HepG2 (cell line): ENCODE results near the gene KRT40. TPM values are rescaled to one million over a fixed set of nuclear protein-coding genes. Genes with fewer than 3 reads are reported as not detected.

Experiments used
- ATAC-seq: fragments of 200-7000 bp; cut with Tn5 transposase; 3 replicates; pipeline ENCODE4 v1.9.1; 2020; ENCODE audit warnings: mild to moderate bottlenecking, moderate library complexity
- BruUV-seq: library from RNA; stranded (reverse); fragments of 400-500 nt; replicated peaks from 2 replicates; lab custom pipeline; 2021; lab: Mats Ljungman, UMichigan
- CTCF ChIA-PET: fragments of 300-600 bp; formaldehyde crosslinking; extraction: SDS; loops from one replicate; lab custom pipeline; 2021; ENCODE audit warnings: low total read pairs, inconsistent platforms, low intra/inter-chr PET ratio; lab: Yijun Ruan, JAX
- POLR2A ChIA-PET: fragments of 350-600 bp; sonication (Branson Sonifier 250); formaldehyde crosslinking; loops from one replicate; lab custom pipeline; 2020; ENCODE audit warnings: antibody characterized with exemption, inconsistent platforms; lab: Yijun Ruan, JAX
- DNase-seq: peaks from one replicate; pipeline ENCODE4 v3.0.0-alpha.2; 2015; ENCODE audit warnings: low spot score
- FAIRE-seq: peaks from 3 replicates; lab custom pipeline; 2011; peaks lifted over from hg19 to GRCh38; lab: Jason Lieb, UNC
- H2AFZ ChIP-seq: one replicate; pipeline ENCODE4 v1.6.1; 2011; ENCODE audit warnings: low read length, inconsistent platforms
- H3K27ac ChIP-seq: fragments of 300-600 bp; 3 replicates; pipeline ENCODE4 v1.8.0; 2011; ENCODE audit warnings: mixed run types, mild to moderate bottlenecking, mixed read lengths, low read length, inconsistent platforms; ENCODE audit not compliant: insufficient read depth; ENCODE audit errors: extremely low read length
- H3K27me3 ChIP-seq, 2 experiments: fragments of 200-600 bp in 1 of 2; 2 replicates in 1 of 2; 3 replicates in 1 of 2; pipeline versions ENCODE4 v1.6.0 to v1.8.0; 2011; ENCODE audit warnings: low read length in 2 of 2, mild to moderate bottlenecking in 2 of 2, moderate library complexity in 2 of 2, inconsistent platforms in 1 of 2; ENCODE audit not compliant: insufficient read depth in 2 of 2, control insufficient read depth in 1 of 2
- H3K36me3 ChIP-seq, 2 experiments: fragments of 200-600 bp in 1 of 2; replicated peaks in 1 of 2; 2 replicates in 1 of 2; 3 replicates in 1 of 2; pipeline versions ENCODE4 v1.5.1 to v1.8.0; 2011; ENCODE audit warnings: low read length in 2 of 2, inconsistent platforms in 1 of 2; ENCODE audit not compliant: insufficient read depth in 2 of 2, control insufficient read depth in 1 of 2
- H3K4me1 ChIP-seq: 2 replicates; pipeline ENCODE4 v1.5.1; 2012; ENCODE audit warnings: low read length, inconsistent platforms; ENCODE audit not compliant: insufficient read depth
- H3K4me2 ChIP-seq: 2 replicates; pipeline ENCODE4 v1.6.0; 2011; ENCODE audit warnings: low read depth, low read length, inconsistent platforms
- H3K4me3 ChIP-seq, 3 experiments: fragments of 200-600 bp in 1 of 3; sonication (generic), shearing (Covaris generic) in 1 of 3; replicated peaks in 1 of 3; 2 replicates each; pipeline ENCODE4 v1.5.1; 2011 to 2016; ENCODE audit warnings: low read length in 3 of 3, inconsistent platforms in 2 of 3, low read depth in 2 of 3, mild to moderate bottlenecking in 2 of 3, control low read depth in 1 of 3, mixed read lengths in 1 of 3; ENCODE audit not compliant: insufficient read depth in 1 of 3
- H3K79me2 ChIP-seq: one replicate; pipeline ENCODE4 v1.6.1; 2011; ENCODE audit warnings: low read length, inconsistent platforms; ENCODE audit not compliant: insufficient read depth
- H3K9ac ChIP-seq: 2 replicates; pipeline ENCODE4 v1.6.0; 2011; ENCODE audit warnings: mild to moderate bottlenecking, low read depth, low read length, inconsistent platforms; ENCODE audit not compliant: insufficient read depth
- H3K9me3 ChIP-seq: 2 replicates; pipeline ENCODE4 v1.5.1; 2012; ENCODE audit warnings: mild to moderate bottlenecking, low read length
- H4K20me1 ChIP-seq: 2 replicates; pipeline ENCODE4 v1.6.0; 2011; ENCODE audit warnings: inconsistent platforms, mild to moderate bottlenecking, low read length, moderate library complexity; ENCODE audit not compliant: insufficient read depth
- ARNT ChIP-seq: fragments of 450-650 bp; IDR thresholded peaks from 2 replicates; pipeline ENCODE4 v1.6.1; 2017
- CHD2 ChIP-seq: IDR thresholded peaks from 2 replicates; pipeline ENCODE4 v1.6.1; 2011; ENCODE audit warnings: low read depth, low read length, improper control_type of control experiment
- IKZF1 ChIP-seq: fragments of 450-650 bp; IDR thresholded peaks from 2 replicates; pipeline ENCODE4 v1.7.1; 2016
- KAT2B ChIP-seq: fragments of 150-350 bp; IDR thresholded peaks from 2 replicates; pipeline ENCODE4 v1.6.1; 2014; ENCODE audit warnings: low read depth, low read length, borderline replicate concordance
- RFX1 ChIP-seq: fragments of 450-650 bp; IDR thresholded peaks from 2 replicates; pipeline ENCODE4 v1.6.1; 2017
- STAT5B ChIP-seq: sonication (generic); formaldehyde crosslinking; IDR thresholded peaks from 2 replicates; pipeline ENCODE4 v1.4.0; 2020; ENCODE audit warnings: missing genetic modification reagents
- ZNF10 ChIP-seq: sonication (generic); formaldehyde crosslinking; IDR thresholded peaks from 2 replicates; pipeline ENCODE4 v1.4.0; 2020; ENCODE audit warnings: mild to moderate bottlenecking, low read depth, missing genetic modification reagents, borderline replicate concordance
- WGBS: methylation state at CpG from one replicate; pipeline ENCODE4 v1.1.6; 2017; ENCODE audit warnings: low lambda C conversion rate; 5-methylcytosine and 5-hydroxymethylcytosine counted together
- in situ Hi-C: cut with HindIII; loops from 2 replicates; pipeline ENCODE4 v1.10.0; 2017; ENCODE audit warnings: low pct_unique_long_range_greater_than_20kb; ENCODE audit not compliant: extremely low pct_ligation_motif_present
- intact Hi-C: fragments of 100-400 bp; cut with micrococcal nuclease; formaldehyde crosslinking; loops from one replicate; pipeline ENCODE4 v1.10.0; 2022; ENCODE audit not compliant: unreplicated experiment
- polyA plus RNA-seq, 8 experiments: library from polyadenylated mRNA; depleted of rRNA in 3 of 8; stranded (reverse) in 7 of 8; unstranded in 1 of 8; fragments of >200 nt; fragmentation: Illumina TruSeq in 4 of 8; extraction: Trizol in 4 of 8; gene quantifications; 2 replicates each; pipeline versions ENCODE4 v1.2.1 to v1.2.3, GENCODE V29; 2011 to 2016; ENCODE audit warnings: low read depth in 4 of 8, missing spikeins in 1 of 8, mixed read lengths in 1 of 8; ENCODE audit not compliant: insufficient read depth in 1 of 8
- total RNA-seq, 5 experiments: library from RNA; depleted of rRNA; stranded (reverse); fragments of >200 nt; fragmentation: Illumina TruSeq; extraction: Trizol; gene quantifications; 2 replicates each; pipeline ENCODE4 v1.2.3, GENCODE V29; 2016; ENCODE audit warnings: low read depth in 1 of 5
- TF ChIP-seq, protein P1 (sequence below): sonication (generic); formaldehyde crosslinking; IDR thresholded peaks from 2 replicates; pipeline ENCODE4 v1.9.0; 2022; ENCODE audit warnings: missing genetic modification reagents, mild to moderate bottlenecking, borderline replicate concordance
- TF ChIP-seq, protein P2 (sequence below): IDR thresholded peaks from 2 replicates; pipeline ENCODE4 v1.6.1; 2016; ENCODE audit warnings: missing compliant biosample characterization, missing genetic modification reagents, borderline replicate concordance
- TF ChIP-seq, protein P3 (sequence below): sonication (generic); formaldehyde crosslinking; IDR thresholded peaks from 2 replicates; pipeline ENCODE4 v1.4.0; 2020; ENCODE audit warnings: mild to moderate bottlenecking, missing genetic modification reagents

KRT40 gene
- total and polyA plus RNA-seq, 2 of the 13 experiments (the other 11 are each of a cell fraction or from before 2014, with no cell fraction given), result not detected

- DNase-seq, result no peak
- no TSS peak for BruUV-seq
- no peak for ATAC-seq
Measured at GRCh38 chr17:40942553-40942952, 41.6 kb downstream of the KRT40 start.

GRCh38 chr17:40940266-40940665, 43.9 kb downstream of the KRT40 start:
- H3K9ac ChIP-seq, result no peak overlapping the region
- no peaks in the 10 kb centered on the region for H3K36me3 ChIP-seq
- ChIA-PET CTCF (no interaction called here), POLR2A (no interaction called here)
- H3K27me3 ChIP-seq, result no peaks in the 10 kb centered on the region
- FAIRE-seq (no peak), DNase-seq (no peak), ATAC-seq (no peak)
- no peak overlapping the region for H2AFZ ChIP-seq
- BruUV-seq, result no TSS peak
- in situ Hi-C loops, result no loop called here
- no peaks in the 10 kb centered on the region for H3K9me3 ChIP-seq
- H3K27ac ChIP-seq, result no peak overlapping the region
- no peak overlapping the region for H3K4me3 ChIP-seq
- H3K79me2 ChIP-seq, result peaks cover 3% of the 10 kb centered on the region
- WGBS, result 84% methylated on average over 6 of the region's 6 CpGs
- TF ChIP-seq STAT5B (CRISPR knock-in tag), result no peak
- TF ChIP-seq, protein P1, sequence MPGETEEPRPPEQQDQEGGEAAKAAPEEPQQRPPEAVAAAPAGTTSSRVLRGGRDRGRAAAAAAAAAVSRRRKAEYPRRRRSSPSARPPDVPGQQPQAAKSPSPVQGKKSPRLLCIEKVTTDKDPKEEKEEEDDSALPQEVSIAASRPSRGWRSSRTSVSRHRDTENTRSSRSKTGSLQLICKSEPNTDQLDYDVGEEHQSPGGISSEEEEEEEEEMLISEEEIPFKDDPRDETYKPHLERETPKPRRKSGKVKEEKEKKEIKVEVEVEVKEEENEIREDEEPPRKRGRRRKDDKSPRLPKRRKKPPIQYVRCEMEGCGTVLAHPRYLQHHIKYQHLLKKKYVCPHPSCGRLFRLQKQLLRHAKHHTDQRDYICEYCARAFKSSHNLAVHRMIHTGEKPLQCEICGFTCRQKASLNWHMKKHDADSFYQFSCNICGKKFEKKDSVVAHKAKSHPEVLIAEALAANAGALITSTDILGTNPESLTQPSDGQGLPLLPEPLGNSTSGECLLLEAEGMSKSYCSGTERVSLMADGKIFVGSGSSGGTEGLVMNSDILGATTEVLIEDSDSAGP (CRISPR knock-in tag), result no peak
- no peak for TF ChIP-seq CHD2
- no peak for TF ChIP-seq KAT2B
- TF ChIP-seq RFX1, result no peak
- no peak overlapping the region for H3K4me2 ChIP-seq
- peaks cover 44% of the 10 kb centered on the region for H3K4me1 ChIP-seq
- intact Hi-C loops, result no loop called here
- no peaks in the 10 kb centered on the region for H4K20me1 ChIP-seq

More at GRCh38 chr17:40942553-40942952, 41.6 kb downstream of the KRT40 start:
- Histone ChIP-seq H3K27ac (no peak overlapping the region), H3K9ac (no peak overlapping the region), H2AFZ (no peak overlapping the region), H3K4me1 (peaks cover 40% of the 10 kb centered on the region), H3K4me3 (no peak overlapping the region), H4K20me1 (no peaks in the 10 kb centered on the region), H3K79me2 (no peaks in the 10 kb centered on the region), H3K9me3 (no peaks in the 10 kb centered on the region), H3K36me3 (no peaks in the 10 kb centered on the region), H3K27me3 (no peaks in the 10 kb centered on the region), H3K4me2 (no peak overlapping the region)
- CTCF ChIA-PET, result no interaction called here
- intact Hi-C loops, result no loop called here
- FAIRE-seq, result no peak
- WGBS, result 74% methylated on average over 3 of the region's 3 CpGs
- TF ChIP-seq, protein P2, sequence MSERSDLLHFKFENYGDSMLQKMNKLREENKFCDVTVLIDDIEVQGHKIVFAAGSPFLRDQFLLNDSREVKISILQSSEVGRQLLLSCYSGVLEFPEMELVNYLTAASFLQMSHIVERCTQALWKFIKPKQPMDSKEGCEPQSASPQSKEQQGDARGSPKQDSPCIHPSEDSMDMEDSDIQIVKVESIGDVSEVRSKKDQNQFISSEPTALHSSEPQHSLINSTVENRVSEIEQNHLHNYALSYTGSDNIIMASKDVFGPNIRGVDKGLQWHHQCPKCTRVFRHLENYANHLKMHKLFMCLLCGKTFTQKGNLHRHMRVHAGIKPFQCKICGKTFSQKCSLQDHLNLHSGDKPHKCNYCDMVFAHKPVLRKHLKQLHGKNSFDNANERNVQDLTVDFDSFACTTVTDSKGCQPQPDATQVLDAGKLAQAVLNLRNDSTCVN, result no peak
- no peak for TF ChIP-seq ZNF10
- TF ChIP-seq IKZF1, result 0 out of 2 replicates have a peak, but pooled peaks have one; percentile 14
- TF ChIP-seq, protein P3, sequence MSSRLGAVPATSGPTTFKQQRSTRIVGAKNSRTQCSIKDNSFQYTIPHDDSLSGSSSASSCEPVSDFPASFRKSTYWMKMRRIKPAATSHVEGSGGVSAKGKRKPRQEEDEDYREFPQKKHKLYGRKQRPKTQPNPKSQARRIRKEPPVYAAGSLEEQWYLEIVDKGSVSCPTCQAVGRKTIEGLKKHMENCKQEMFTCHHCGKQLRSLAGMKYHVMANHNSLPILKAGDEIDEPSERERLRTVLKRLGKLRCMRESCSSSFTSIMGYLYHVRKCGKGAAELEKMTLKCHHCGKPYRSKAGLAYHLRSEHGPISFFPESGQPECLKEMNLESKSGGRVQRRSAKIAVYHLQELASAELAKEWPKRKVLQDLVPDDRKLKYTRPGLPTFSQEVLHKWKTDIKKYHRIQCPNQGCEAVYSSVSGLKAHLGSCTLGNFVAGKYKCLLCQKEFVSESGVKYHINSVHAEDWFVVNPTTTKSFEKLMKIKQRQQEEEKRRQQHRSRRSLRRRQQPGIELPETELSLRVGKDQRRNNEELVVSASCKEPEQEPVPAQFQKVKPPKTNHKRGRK (CRISPR knock-in tag), result peak; percentile 74; the same call in 1 of the 2 replicates
- TF ChIP-seq ARNT, result 0 out of 2 replicates have a peak, but pooled peaks have one; percentile 15
- POLR2A ChIA-PET, result no interaction called here
- in situ Hi-C loops, result no loop called here
